Tibial nerve (tissue), 4 donors: ENCODE results near the gene MYRF. TPM values are rescaled to one million over a fixed set of nuclear protein-coding genes. Genes with fewer than 3 reads are reported as not detected.
A peak's percentile ranks its signal among the peaks of the same experiment; 100 is the strongest.

Experiments
- DNase-seq, 2 donors: peaks; one replicate each; pipeline ENCODE4 v3.0.0-alpha.2; 2019; ENCODE audit warnings: low spot score in 2 of 2
- H3K27ac ChIP-seq, 4 donors: fragments of 200-600 bp; sonication (generic) in 3 of 4; one replicate each; pipeline ENCODE4 v1.5.1; 2017 to 2019; ENCODE audit warnings: mild to moderate bottlenecking in 1 of 4
- H3K27me3 ChIP-seq, 2 donors: fragments of 200-600 bp; sonication (generic) in 1 of 2; one replicate each; pipeline versions ENCODE4 v1.5.1 to v1.6.0; 2017 to 2019
- H3K36me3 ChIP-seq, 3 donors: fragments of 200-600 bp; sonication (generic); one replicate each; pipeline ENCODE4 v1.5.1; 2018 to 2019
- H3K4me1 ChIP-seq, 4 donors: fragments of 200-600 bp; sonication (generic) in 3 of 4; one replicate each; pipeline ENCODE4 v1.5.1; 2017 to 2019
- H3K4me3 ChIP-seq, 4 donors: fragments of 200-600 bp; sonication (generic) in 3 of 4; one replicate each; pipeline ENCODE4 v1.5.1; 2017 to 2019; ENCODE audit warnings: mild to moderate bottlenecking in 1 of 4, moderate library complexity in 1 of 4
- H3K9me3 ChIP-seq, 4 donors: fragments of 200-600 bp; sonication (generic) in 3 of 4; one replicate each; pipeline ENCODE4 v1.5.1; 2017 to 2019
- EP300 ChIP-seq, 2 donors: sonication (generic); formaldehyde crosslinking; IDR thresholded peaks; one replicate each; pipeline ENCODE4 v1.6.1; 2017; ENCODE audit warnings: antibody characterized with exemption in 2 of 2, mild to moderate bottlenecking in 1 of 2
- POLR2A ChIP-seq, 2 donors: fragments of 450-650 bp; IDR thresholded peaks; one replicate each; pipeline ENCODE4 v1.6.1; 2017; ENCODE audit warnings: antibody characterized with exemption in 2 of 2, mild to moderate bottlenecking in 2 of 2, moderate library complexity in 2 of 2
- WGBS, 2 donors: methylation state at CpG; one replicate each; pipeline ENCODE4 v1.1.5; 2018; 5-methylcytosine and 5-hydroxymethylcytosine counted together
- total RNA-seq, 4 donors: library from RNA; depleted of rRNA; stranded (reverse); fragments of >200 nt; gene quantifications; one replicate each; pipeline ENCODE4 v1.1.0, GENCODE V29; 2016
- TF ChIP-seq, protein P1 (sequence below), 5 experiments: fragments of 200-600 bp in 3 of 5; fragments of 450-650 bp in 2 of 5; sonication (generic) in 3 of 5; IDR thresholded peaks; one replicate each; pipeline ENCODE4 v1.5.1; 2016 to 2019; ENCODE audit warnings: antibody characterized with exemption in 5 of 5, mild to moderate bottlenecking in 3 of 5, moderate library complexity in 2 of 5

MYRF gene
- total RNA-seq, 4 donors from 2014 or later: 1.0 to 7.5 (median 2.1) TPM

DNA sequence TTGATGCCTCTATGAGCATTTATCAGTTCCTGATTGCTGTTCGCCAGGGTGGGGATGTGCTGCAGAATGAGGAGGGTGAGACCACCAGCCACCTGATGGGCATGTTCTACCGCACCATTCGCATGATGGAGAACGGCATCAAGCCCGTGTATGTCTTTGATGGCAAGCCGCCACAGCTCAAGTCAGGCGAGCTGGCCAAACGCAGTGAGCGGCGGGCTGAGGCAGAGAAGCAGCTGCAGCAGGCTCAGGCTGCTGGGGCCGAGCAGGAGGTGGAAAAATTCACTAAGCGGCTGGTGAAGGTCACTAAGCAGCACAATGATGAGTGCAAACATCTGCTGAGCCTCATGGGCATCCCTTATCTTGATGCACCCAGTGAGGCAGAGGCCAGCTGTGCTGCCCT lies 43.0 kb downstream of the MYRF start:
- no peak overlapping the region for H3K4me3 ChIP-seq
- TF ChIP-seq, protein P1, sequence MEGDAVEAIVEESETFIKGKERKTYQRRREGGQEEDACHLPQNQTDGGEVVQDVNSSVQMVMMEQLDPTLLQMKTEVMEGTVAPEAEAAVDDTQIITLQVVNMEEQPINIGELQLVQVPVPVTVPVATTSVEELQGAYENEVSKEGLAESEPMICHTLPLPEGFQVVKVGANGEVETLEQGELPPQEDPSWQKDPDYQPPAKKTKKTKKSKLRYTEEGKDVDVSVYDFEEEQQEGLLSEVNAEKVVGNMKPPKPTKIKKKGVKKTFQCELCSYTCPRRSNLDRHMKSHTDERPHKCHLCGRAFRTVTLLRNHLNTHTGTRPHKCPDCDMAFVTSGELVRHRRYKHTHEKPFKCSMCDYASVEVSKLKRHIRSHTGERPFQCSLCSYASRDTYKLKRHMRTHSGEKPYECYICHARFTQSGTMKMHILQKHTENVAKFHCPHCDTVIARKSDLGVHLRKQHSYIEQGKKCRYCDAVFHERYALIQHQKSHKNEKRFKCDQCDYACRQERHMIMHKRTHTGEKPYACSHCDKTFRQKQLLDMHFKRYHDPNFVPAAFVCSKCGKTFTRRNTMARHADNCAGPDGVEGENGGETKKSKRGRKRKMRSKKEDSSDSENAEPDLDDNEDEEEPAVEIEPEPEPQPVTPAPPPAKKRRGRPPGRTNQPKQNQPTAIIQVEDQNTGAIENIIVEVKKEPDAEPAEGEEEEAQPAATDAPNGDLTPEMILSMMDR (IDR thresholded peaks at IDR 0.05): no peak
- no peak for TF ChIP-seq EP300 (IDR thresholded peaks at IDR 0.05)
- no peak for TF ChIP-seq POLR2A (IDR thresholded peaks at IDR 0.05)
- H3K36me3 ChIP-seq: peaks cover 0 to 15% (median 0%) of the 10 kb centered on the region in 3 donors
- WGBS, 2 donors: 77 to 84% methylated on average over 12 of the region's 12 CpGs
- peaks cover 0 to 37% (median 21%) of the 10 kb centered on the region in 4 donors for H3K4me1 ChIP-seq
- DNase-seq: no peak
- no peaks in the 10 kb centered on the region for H3K9me3 ChIP-seq
- no peaks in the 10 kb centered on the region for H3K27me3 ChIP-seq
- H3K27ac ChIP-seq: no peak overlapping the region

DNA sequence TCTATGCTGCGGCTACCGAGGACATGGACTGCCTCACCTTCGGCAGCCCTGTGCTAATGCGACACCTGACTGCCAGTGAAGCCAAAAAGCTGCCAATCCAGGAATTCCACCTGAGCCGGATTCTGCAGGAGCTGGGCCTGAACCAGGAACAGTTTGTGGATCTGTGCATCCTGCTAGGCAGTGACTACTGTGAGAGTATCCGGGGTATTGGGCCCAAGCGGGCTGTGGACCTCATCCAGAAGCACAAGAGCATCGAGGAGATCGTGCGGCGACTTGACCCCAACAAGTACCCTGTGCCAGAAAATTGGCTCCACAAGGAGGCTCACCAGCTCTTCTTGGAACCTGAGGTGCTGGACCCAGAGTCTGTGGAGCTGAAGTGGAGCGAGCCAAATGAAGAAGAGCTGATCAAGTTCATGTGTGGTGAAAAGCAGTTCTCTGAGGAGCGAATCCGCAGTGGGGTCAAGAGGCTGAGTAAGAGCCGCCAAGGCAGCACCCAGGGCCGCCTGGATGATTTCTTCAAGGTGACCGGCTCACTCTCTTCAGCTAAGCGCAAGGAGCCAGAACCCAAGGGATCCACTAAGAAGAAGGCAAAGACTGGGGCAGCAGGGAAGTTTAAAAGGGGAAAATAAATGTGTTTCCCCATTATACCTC lies 43.6 kb downstream of the MYRF start:
- no peak for DNase-seq
- Histone ChIP-seq H3K36me3 (peaks cover 0 to 16% (median 0%) of the 10 kb centered on the region in 3 donors), H3K27me3 (no peaks in the 10 kb centered on the region), H3K4me3 (no peak overlapping the region), H3K27ac (no peak overlapping the region), H3K9me3 (no peaks in the 10 kb centered on the region), H3K4me1 (peaks cover 0 to 32% (median 18%) of the 10 kb centered on the region in 4 donors)
- 88 to 94% methylated on average over 18 of the region's 18 CpGs for whole genome bisulfite sequencing, 2 donors
- TF ChIP-seq, protein P1 (IDR thresholded peaks at IDR 0.05): no peak
- TF ChIP-seq EP300 (IDR thresholded peaks at IDR 0.05) (no peak), POLR2A (IDR thresholded peaks at IDR 0.05) (no peak)

DNA sequence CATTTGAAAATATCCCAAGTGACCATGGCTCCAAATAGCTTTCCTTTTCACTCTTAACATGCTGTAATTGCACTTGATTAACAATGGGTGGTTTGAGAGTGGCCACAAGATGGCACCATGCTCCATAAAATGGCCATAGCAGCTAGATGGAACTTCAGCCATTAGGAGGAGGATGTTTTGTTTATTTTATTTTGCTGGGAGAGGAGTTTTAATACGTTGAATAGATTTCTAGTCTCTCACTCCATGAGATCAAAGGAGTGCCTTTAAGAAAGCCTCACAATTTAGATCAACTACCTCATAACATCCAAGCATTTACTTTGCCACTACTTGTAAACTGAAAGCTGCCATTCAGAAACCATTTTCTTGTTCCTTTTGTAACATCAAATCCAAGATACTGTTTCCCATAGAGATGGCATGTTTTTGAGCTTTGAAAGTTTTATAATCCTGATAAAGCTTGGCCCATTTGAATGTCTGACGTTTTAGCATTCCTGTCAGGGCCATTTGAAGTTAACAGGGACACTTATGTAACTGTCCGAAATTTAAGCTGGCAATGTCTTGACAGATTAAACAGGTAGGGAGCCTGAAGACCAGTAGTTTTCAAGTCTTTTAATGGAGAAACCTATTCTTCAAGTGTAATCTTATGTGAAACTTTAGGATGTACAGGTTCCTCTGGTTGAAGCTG lies 45.0 kb downstream of the MYRF start:
- no peaks in the 10 kb centered on the region for H3K27me3 ChIP-seq
- no peaks in the 10 kb centered on the region for H3K9me3 ChIP-seq
- peak overlapping the region; percentile 46 to 82 (median 57) for H3K27ac ChIP-seq
- peaks cover 0 to 29% (median 0%) of the 10 kb centered on the region in 3 donors for H3K36me3 ChIP-seq
- no peak overlapping the region for H3K4me3 ChIP-seq
- peak; percentile 68 to 90 for DNase-seq
- TF ChIP-seq, protein P1 (IDR thresholded peaks at IDR 0.05): peak; percentile 71 to 94 (median 75)
- peak in 1 of 2 donors; percentile 55 for TF ChIP-seq EP300 (IDR thresholded peaks at IDR 0.05)
- no peak for TF ChIP-seq POLR2A (IDR thresholded peaks at IDR 0.05)
- 27 to 36% methylated on average over 3 of the region's 3 CpGs for WGBS, 2 donors
- H3K4me1 ChIP-seq: peaks cover 0 to 23% (median 9%) of the 10 kb centered on the region in 4 donors

GRCh38 chr11:61799665-61800284 lies 47.3 kb downstream of the MYRF start:
- Histone ChIP-seq H3K27ac (no peak overlapping the region), H3K27me3 (no peaks in the 10 kb centered on the region), H3K9me3 (no peaks in the 10 kb centered on the region), H3K4me3 (no peak overlapping the region), H3K36me3 (peaks cover 0 to 52% (median 4%) of the 10 kb centered on the region in 3 donors), H3K4me1 (peaks cover 0 to 10% (median 0%) of the 10 kb centered on the region in 4 donors)
- DNase-seq: no peak
- TF ChIP-seq POLR2A (IDR thresholded peaks at IDR 0.05) (no peak), EP300 (IDR thresholded peaks at IDR 0.05) (no peak)
- TF ChIP-seq, protein P1 (IDR thresholded peaks at IDR 0.05): no peak
- WGBS, 2 donors: 89 to 93% methylated on average over 2 of the region's 2 CpGs
